NB4 (cell line): Measurements from ENCODE around the gene TMCC1.

Source experiments
- CTCF ChIP-seq: IDR thresholded peaks from one replicate; pipeline ENCODE4 v1.5.1; 2012; ENCODE audit warnings: low read depth, low read length
- MAX ChIP-seq: IDR thresholded peaks from 2 replicates; pipeline ENCODE4 v1.6.1; 2011; ENCODE audit warnings: low read depth, low read length
- POLR2A ChIP-seq: IDR thresholded peaks from 2 replicates; pipeline ENCODE4 v1.6.1; 2011; ENCODE audit warnings: mild to moderate bottlenecking; ENCODE audit not compliant: insufficient read length; ENCODE audit errors: extremely low read depth

- no peak for TF ChIP-seq CTCF
- no peak for TF ChIP-seq POLR2A
- TF ChIP-seq MAX = no peak
Measured at GRCh38 chr3:129736070-129736469, 157.4 kb downstream of the TMCC1 start.
